PC-9 (cell line): ENCODE results near the gene CNN2.

Source experiments
- EZH2 ChIP-seq: fragments of 200-600 bp; sonication (generic); IDR thresholded peaks from 2 replicates; pipeline ENCODE4 v1.8.0; 2017; ENCODE audit warnings: antibody characterized with exemption, low read depth
- TF ChIP-seq, protein P1 (sequence below): fragments of 200-600 bp; sonication (generic); conservative IDR thresholded peaks from 2 replicates; pipeline ENCODE4 v1.6.1; 2017; ENCODE audit warnings: mixed run types, antibody characterized with exemption, mild to moderate bottlenecking, moderate library complexity

DNA sequence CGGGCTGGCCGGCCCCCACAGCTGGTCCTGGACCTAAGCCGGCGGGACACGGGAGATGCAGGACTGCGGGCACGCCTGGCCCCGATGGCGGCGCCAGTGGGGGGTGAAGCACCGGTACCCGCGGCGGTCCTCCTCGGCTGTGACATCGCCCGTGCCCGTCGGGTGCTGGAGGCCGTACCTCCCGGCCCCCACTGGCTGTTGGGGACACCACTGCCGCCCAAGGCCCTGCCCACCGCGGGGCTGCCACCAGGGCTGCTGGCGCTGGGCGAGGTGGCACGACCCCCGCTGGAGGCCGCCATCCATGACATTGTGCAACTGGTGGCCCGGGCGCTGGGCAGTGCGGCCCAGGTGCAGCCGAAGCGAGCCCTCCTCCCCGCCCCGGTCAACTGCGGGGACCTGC, 23.1 kb upstream of the CNN2 start:
- TF ChIP-seq, protein P1, sequence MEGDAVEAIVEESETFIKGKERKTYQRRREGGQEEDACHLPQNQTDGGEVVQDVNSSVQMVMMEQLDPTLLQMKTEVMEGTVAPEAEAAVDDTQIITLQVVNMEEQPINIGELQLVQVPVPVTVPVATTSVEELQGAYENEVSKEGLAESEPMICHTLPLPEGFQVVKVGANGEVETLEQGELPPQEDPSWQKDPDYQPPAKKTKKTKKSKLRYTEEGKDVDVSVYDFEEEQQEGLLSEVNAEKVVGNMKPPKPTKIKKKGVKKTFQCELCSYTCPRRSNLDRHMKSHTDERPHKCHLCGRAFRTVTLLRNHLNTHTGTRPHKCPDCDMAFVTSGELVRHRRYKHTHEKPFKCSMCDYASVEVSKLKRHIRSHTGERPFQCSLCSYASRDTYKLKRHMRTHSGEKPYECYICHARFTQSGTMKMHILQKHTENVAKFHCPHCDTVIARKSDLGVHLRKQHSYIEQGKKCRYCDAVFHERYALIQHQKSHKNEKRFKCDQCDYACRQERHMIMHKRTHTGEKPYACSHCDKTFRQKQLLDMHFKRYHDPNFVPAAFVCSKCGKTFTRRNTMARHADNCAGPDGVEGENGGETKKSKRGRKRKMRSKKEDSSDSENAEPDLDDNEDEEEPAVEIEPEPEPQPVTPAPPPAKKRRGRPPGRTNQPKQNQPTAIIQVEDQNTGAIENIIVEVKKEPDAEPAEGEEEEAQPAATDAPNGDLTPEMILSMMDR, result no peak
- TF ChIP-seq EZH2, result no peak
